ENCODE results near the gene DNMT3A. TPM values are rescaled to one million over a fixed set of nuclear protein-coding genes. Genes with fewer than 3 reads are reported as not detected.

DNMT3A gene
- total and polyA plus RNA-seq, 7 donors = 4.4 to 30.2 (median 18.1) TPM

GRCh38 chr2:25227576-25227975 is 114.1 kb downstream of the DNMT3A start:
- peaks cover 0 to 12% (median 1%) of the 10 kb centered on the region in 4 donors for H3K36me3 ChIP-seq
- H3K9me3 ChIP-seq = no peaks in the 10 kb centered on the region
- H3K4me1 ChIP-seq = peaks cover 0 to 22% (median 21%) of the 10 kb centered on the region in 4 donors
- H3K27me3 ChIP-seq = no peaks in the 10 kb centered on the region
- no peak for TF ChIP-seq POLR2AphosphoS5 (IDR thresholded peaks at IDR 0.05)
- no peak for TF ChIP-seq CTCF (IDR thresholded peaks at IDR 0.05)
- no peak for TF ChIP-seq POLR2A (IDR thresholded peaks at IDR 0.05)
- no peak for TF ChIP-seq EP300 (IDR thresholded peaks at IDR 0.05)
- H3K27ac ChIP-seq = no peak overlapping the region
- 86 to 92% methylated on average over 7 of the region's 7 CpGs for WGBS, 2 donors
- no peak for DNase-seq
- H3K4me3 ChIP-seq = no peak overlapping the region
- intact Hi-C loops (cut with DNase I) = no loop called here

GRCh38 chr2:25226827-25227226 is 114.9 kb downstream of the DNMT3A start:
- no peaks in the 10 kb centered on the region for H3K27me3 ChIP-seq
- WGBS, 2 donors = 89 to 95% methylated on average over 4 of the region's 4 CpGs

GRCh38 chr2:25222477-25223121 is 119.1 kb downstream of the DNMT3A start:
- 74 to 82% methylated on average over 5 of the region's 5 CpGs for WGBS, 2 donors

More at GRCh38 chr2:25226827-25227226, 114.9 kb downstream of the DNMT3A start:
- DNase-seq = no peak
- H3K4me3 ChIP-seq = no peak overlapping the region
- H3K9me3 ChIP-seq = no peaks in the 10 kb centered on the region
- intact Hi-C loops (cut with DNase I) = no loop called here
- H3K36me3 ChIP-seq = peaks cover 0 to 4% (median 0%) of the 10 kb centered on the region in 4 donors
- no peak overlapping the region for H3K27ac ChIP-seq
- peaks cover 0 to 22% (median 21%) of the 10 kb centered on the region in 4 donors for H3K4me1 ChIP-seq
- TF ChIP-seq EP300 (IDR thresholded peaks at IDR 0.05) (no peak), POLR2A (IDR thresholded peaks at IDR 0.05) (no peak), CTCF (IDR thresholded peaks at IDR 0.05) (no peak), POLR2AphosphoS5 (IDR thresholded peaks at IDR 0.05) (no peak)

GRCh38 chr2:25221579-25221978 is 120.1 kb downstream of the DNMT3A start:
- peaks cover 0 to 6% (median 3%) of the 10 kb centered on the region in 4 donors for H3K4me1 ChIP-seq
- WGBS, 2 donors = 95 to 97% methylated on average over 4 of the region's 4 CpGs
- no peak overlapping the region for H3K27ac ChIP-seq
- H3K36me3 ChIP-seq = no peaks in the 10 kb centered on the region
- H3K27me3 ChIP-seq = no peaks in the 10 kb centered on the region
- TF ChIP-seq POLR2A (IDR thresholded peaks at IDR 0.05) (no peak), CTCF (IDR thresholded peaks at IDR 0.05) (no peak), POLR2AphosphoS5 (IDR thresholded peaks at IDR 0.05) (no peak), EP300 (IDR thresholded peaks at IDR 0.05) (no peak)
- no peak overlapping the region for H3K4me3 ChIP-seq
- intact Hi-C loops (cut with DNase I) = no loop called here
- no peaks in the 10 kb centered on the region for H3K9me3 ChIP-seq
- DNase-seq = no peak

More at GRCh38 chr2:25222477-25223121, 119.1 kb downstream of the DNMT3A start:
- TF ChIP-seq POLR2AphosphoS5 (IDR thresholded peaks at IDR 0.05) (no peak), POLR2A (IDR thresholded peaks at IDR 0.05) (no peak), EP300 (IDR thresholded peaks at IDR 0.05) (no peak), CTCF (IDR thresholded peaks at IDR 0.05) (no peak)
- intact Hi-C loops (cut with DNase I) = no loop called here
- no peaks in the 10 kb centered on the region for H3K36me3 ChIP-seq
- no peak for DNase-seq
- H3K4me1 ChIP-seq = no peaks in the 10 kb centered on the region
- no peaks in the 10 kb centered on the region for H3K9me3 ChIP-seq
- H3K27ac ChIP-seq = no peak overlapping the region
- no peaks in the 10 kb centered on the region for H3K27me3 ChIP-seq
- H3K4me3 ChIP-seq = no peak overlapping the region

Data from sigmoid colon (tissue), 7 donors.